Ascending aorta (tissue), 2 donors: ENCODE measurements around the gene NMRAL1. TPM values are rescaled to one million over a fixed set of nuclear protein-coding genes. Genes with fewer than 3 reads are reported as not detected.

Experiments used
- DNase-seq, 2 donors: peaks; one replicate each; pipeline ENCODE4 v3.0.0-alpha.2; 2019; ENCODE audit warnings: low spot score in 2 of 2
- H3K27ac ChIP-seq, 2 donors: fragments of 200-600 bp; sonication (generic); one replicate each; pipeline ENCODE4 v1.5.1; 2016 to 2017; ENCODE audit warnings: mild to moderate bottlenecking in 1 of 2
- H3K27me3 ChIP-seq: fragments of 200-600 bp; sonication (generic); one replicate; pipeline ENCODE4 v1.5.1; 2017
- H3K36me3 ChIP-seq, 2 donors: fragments of 200-600 bp; sonication (generic); one replicate each; pipeline ENCODE4 v1.5.1; 2016
- H3K4me1 ChIP-seq, 2 donors: fragments of 200-600 bp; sonication (generic); one replicate each; pipeline ENCODE4 v1.5.1; 2016 to 2017; ENCODE audit warnings: mild to moderate bottlenecking in 1 of 2
- H3K4me3 ChIP-seq, 2 donors: fragments of 200-600 bp; sonication (generic); one replicate each; pipeline ENCODE4 v1.5.1; 2016 to 2017; ENCODE audit warnings: mild to moderate bottlenecking in 1 of 2
- H3K9me3 ChIP-seq, 2 donors: fragments of 200-600 bp; sonication (generic); one replicate each; pipeline ENCODE4 v1.5.1; 2016
- CTCF ChIP-seq, 3 experiments: fragments of 200-600 bp in 2 of 3; fragments of 450-650 bp in 1 of 3; sonication (generic) in 2 of 3; IDR thresholded peaks; one replicate each; pipeline ENCODE4 v1.5.1; 2016 to 2019; ENCODE audit warnings: antibody characterized with exemption in 3 of 3, mild to moderate bottlenecking in 1 of 3, moderate library complexity in 1 of 3
- intact Hi-C: fragments of 100-400 bp; cut with DNase I; formaldehyde crosslinking; loops from one replicate; pipeline ENCODE4 v1.15.1; 2023
- total RNA-seq: library from RNA; depleted of rRNA; stranded (reverse); fragments of >200 nt; gene quantifications from one replicate; pipeline ENCODE4 v1.1.0, GENCODE V29; 2016

The NMRAL1 gene
- total RNA-seq, 1 donor from 2014 or later = 48.6 TPM

GRCh38 chr16:4508806-4509205 is 34.4 kb upstream of the NMRAL1 start:
- TF ChIP-seq CTCF (IDR thresholded peaks at IDR 0.05) = no peak
- Histone ChIP-seq H3K27ac (no peak overlapping the region), H3K36me3 (peaks cover 51 to 60% of the 10 kb centered on the region in 2 donors), H3K4me1 (peaks cover under 1 to 2% of the 10 kb centered on the region in 2 donors), H3K4me3 (no peak overlapping the region), H3K27me3 (no peaks in the 10 kb centered on the region), H3K9me3 (no peaks in the 10 kb centered on the region)
- intact Hi-C loops = loop anchor here (5.0 kb wide), 1 partner anchor 78 kb away; no protein-coding TSS in a partner anchor
- DNase-seq = no peak

DNA sequence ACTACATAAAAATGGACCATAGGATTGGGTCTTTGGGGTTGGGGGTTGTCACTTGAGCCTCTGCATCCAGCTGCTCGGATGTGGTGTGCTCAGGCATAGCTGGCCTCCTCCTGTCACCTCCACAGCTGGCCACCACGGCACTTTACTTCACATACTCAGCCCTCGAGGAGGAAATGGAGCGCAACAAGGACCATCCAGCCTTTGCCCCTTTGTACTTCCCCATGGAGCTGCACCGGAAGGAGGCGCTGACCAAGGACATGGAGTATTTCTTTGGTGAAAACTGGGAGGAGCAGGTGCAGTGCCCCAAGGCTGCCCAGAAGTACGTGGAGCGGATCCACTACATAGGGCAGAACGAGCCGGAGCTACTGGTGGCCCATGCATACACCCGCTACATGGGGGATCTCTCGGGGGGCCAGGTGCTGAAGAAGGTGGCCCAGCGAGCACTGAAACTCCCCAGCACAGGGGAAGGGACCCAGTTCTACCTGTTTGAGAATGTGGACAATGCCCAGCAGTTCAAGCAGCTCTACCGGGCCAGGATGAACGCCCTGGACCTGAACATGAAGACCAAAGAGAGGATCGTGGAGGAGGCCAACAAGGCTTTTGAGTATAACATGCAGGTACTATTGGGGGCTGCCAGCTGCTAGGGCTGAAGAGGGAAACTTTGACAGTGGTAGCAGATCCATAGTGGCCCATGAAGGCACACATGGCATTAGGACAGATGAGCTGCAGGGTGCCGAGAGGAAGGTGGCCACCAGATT is 33.3 kb upstream of the NMRAL1 start:
- no peak overlapping the region for H3K4me3 ChIP-seq
- no peak overlapping the region for H3K27ac ChIP-seq
- DNase-seq = no peak
- H3K36me3 ChIP-seq = peaks cover 46 to 56% of the 10 kb centered on the region in 2 donors
- TF ChIP-seq CTCF (IDR thresholded peaks at IDR 0.05) = no peak
- no peaks in the 10 kb centered on the region for H3K9me3 ChIP-seq
- H3K27me3 ChIP-seq = no peaks in the 10 kb centered on the region
- H3K4me1 ChIP-seq = no peaks in the 10 kb centered on the region
- intact Hi-C loops = loop anchor here (5.0 kb wide), 1 partner anchor 80 kb away; no protein-coding TSS in a partner anchor

DNA sequence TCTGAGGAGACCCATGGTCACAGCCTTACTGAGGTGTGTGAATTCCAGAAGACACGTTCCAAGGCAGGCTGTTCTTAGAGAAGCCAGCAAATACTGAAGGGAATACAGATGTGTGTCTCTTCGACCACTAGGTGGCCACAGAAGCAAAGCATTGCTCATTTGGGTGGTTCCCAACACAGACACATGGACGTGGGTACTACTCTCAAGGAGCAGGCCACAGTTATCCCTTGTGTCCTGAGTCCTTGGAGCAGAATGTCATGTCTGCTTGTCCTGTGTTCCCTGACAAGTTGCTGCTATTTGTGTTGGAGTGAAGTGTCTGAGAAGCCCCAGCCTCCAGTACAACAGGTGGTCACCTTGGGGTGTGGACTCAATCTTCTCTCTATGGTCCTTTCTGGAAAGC is 32.0 kb upstream of the NMRAL1 start:
- Histone ChIP-seq H3K4me1 (peaks cover 0 to 6% of the 10 kb centered on the region in 2 donors), H3K27me3 (no peaks in the 10 kb centered on the region), H3K9me3 (no peaks in the 10 kb centered on the region), H3K36me3 (peaks cover 36 to 43% of the 10 kb centered on the region in 2 donors), H3K4me3 (no peak overlapping the region), H3K27ac (peak overlapping the region in 1 of 2 donors; percentile 22)
- TF ChIP-seq CTCF (IDR thresholded peaks at IDR 0.05) = peak; percentile 67 to 85 (median 82)
- DNase-seq = peak in 1 of 2 donors; percentile 75
- intact Hi-C loops = loop anchor here (1.0 to 5.0 kb wide), 2 partner anchors 42 to 81 kb away; no protein-coding TSS in a partner anchor

DNA sequence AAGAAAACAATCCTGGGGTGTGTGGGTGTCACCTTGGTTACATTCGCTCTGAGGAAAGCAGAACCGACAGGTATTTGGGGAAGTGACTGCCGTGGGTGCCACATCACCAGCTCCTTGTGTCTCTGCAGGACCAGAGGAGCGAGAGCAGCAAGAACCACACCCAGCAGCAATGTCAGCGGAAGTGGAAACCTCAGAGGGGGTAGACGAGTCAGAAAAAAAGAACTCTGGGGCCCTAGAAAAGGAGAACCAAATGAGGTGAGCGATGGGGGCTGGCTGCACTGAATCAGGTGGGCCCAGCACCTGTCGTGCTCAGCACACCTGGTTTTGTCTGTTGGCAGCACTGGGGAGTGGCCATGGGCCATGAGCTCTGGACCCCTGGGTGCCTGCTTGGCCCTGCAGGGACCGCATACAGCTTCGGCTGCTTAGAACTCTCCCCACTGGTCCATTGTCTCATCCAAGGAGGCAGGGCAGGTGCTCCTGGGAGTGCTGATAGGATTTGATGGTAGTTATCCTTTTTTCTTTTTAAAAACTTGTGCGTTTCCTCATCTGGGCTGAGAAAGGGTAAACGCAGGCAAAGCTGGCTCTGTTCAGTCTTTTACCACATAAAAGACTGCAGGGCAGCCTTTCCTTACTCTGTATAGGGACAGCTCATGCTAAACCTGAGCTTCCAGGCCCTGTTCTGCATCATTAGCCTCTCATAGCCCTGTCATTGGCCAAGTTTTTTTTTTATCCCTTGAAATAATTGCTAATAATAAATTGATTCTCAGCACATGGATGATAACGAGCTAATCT is 31.1 kb upstream of the NMRAL1 start:
- no peak for TF ChIP-seq CTCF (IDR thresholded peaks at IDR 0.05)
- DNase-seq = no peak
- intact Hi-C loops = loop anchor here (1.0 to 5.0 kb wide), 2 partner anchors 43 to 82 kb away; no protein-coding TSS in a partner anchor
- peaks cover 30 to 40% of the 10 kb centered on the region in 2 donors for H3K36me3 ChIP-seq
- H3K27me3 ChIP-seq = no peaks in the 10 kb centered on the region
- no peak overlapping the region for H3K27ac ChIP-seq
- peaks cover 0 to 13% of the 10 kb centered on the region in 2 donors for H3K4me1 ChIP-seq
- no peak overlapping the region for H3K4me3 ChIP-seq
- no peaks in the 10 kb centered on the region for H3K9me3 ChIP-seq

DNA sequence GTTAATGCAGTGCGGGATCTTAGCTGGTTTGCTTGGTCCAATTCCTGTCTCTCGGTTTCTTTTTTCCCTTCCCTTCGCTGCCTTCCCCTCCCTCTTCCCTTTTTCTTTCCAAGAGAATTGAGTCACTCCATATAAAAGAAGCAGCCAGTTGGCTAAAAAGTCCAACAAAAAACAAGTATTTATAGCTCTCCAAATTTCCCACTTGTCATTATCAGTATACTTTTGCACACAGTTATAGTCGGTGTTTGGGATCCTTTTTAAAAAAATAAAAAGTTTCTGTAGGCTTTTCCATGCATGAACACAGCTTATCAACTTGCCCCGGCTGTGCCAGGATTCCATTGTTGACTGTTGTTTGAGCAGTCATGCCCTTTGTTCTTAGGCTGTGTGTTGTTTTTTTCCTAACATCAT is 26.6 kb upstream of the NMRAL1 start:
- peak overlapping the region; percentile 74 to 78 for H3K27ac ChIP-seq
- intact Hi-C loops = loop anchor here (2.0 kb wide), 1 partner anchor 24 kb away; the partner anchor contains the start of gene HMOX2
- H3K4me3 ChIP-seq = peak overlapping the region; percentile 14 to 49
- TF ChIP-seq CTCF (IDR thresholded peaks at IDR 0.05) = no peak
- H3K9me3 ChIP-seq = no peaks in the 10 kb centered on the region
- peaks cover 0 to 8% of the 10 kb centered on the region in 2 donors for H3K36me3 ChIP-seq
- H3K27me3 ChIP-seq = no peaks in the 10 kb centered on the region
- DNase-seq = no peak
- H3K4me1 ChIP-seq = peaks cover 3 to 22% of the 10 kb centered on the region in 2 donors
